Esophagus muscularis mucosa (tissue), 3 donors: ENCODE data around the gene PTPRN.

Source experiments
- CTCF ChIP-seq, 3 experiments: fragments of 200-600 bp in 2 of 3; fragments of 450-650 bp in 1 of 3; sonication (generic) in 2 of 3; IDR thresholded peaks; one replicate each; pipeline ENCODE4 v1.5.1; 2017 to 2019; ENCODE audit warnings: antibody characterized with exemption in 3 of 3, mild to moderate bottlenecking in 2 of 3, moderate library complexity in 1 of 3
- POLR2A ChIP-seq: fragments of 450-650 bp; IDR thresholded peaks from one replicate; pipeline ENCODE4 v1.6.1; 2017; ENCODE audit warnings: antibody characterized with exemption, moderate library complexity, mild to moderate bottlenecking, low read depth

- no peak for TF ChIP-seq CTCF (IDR thresholded peaks at IDR 0.05)
- no peak for TF ChIP-seq POLR2A
Observed at GRCh38 chr2:219314804-219315468, 5.7 kb upstream of the PTPRN start.
